ENCODE data around the gene KLHDC4.
"Not testable (repeated sequence)": the region's sequence is repeated elsewhere in the genome, so short reads cannot be mapped to it uniquely, and the experiment has no call there.

The KLHDC4 gene
- long read RNA-seq, donor 1, full-length matches to known transcripts = 2 of 2 reads
- long read RNA-seq, donor 1, partial matches to known transcripts = 0 of 2 reads
- long read RNA-seq, donor 1, other reads (novel, unspliced or antisense) = 0 of 2 reads
- long read RNA-seq, donor 2, full-length matches to known transcripts = 3 of 3 reads
- long read RNA-seq, donor 2, partial matches to known transcripts = 0 of 3 reads
- long read RNA-seq, donor 2, other reads (novel, unspliced or antisense) = 0 of 3 reads
- long read RNA-seq, donor 3, full-length matches to known transcripts = 13 of 13 reads
- long read RNA-seq, donor 3, partial matches to known transcripts = 0 of 13 reads
- long read RNA-seq, donor 3, other reads (novel, unspliced or antisense) = 0 of 13 reads
- long read RNA-seq, donor 4, full-length matches to known transcripts = 11 of 11 reads
- long read RNA-seq, donor 4, partial matches to known transcripts = 0 of 11 reads
- long read RNA-seq, donor 4, other reads (novel, unspliced or antisense) = 0 of 11 reads
- long read RNA-seq, donor 5, full-length matches to known transcripts = 8 of 8 reads
- long read RNA-seq, donor 5, partial matches to known transcripts = 0 of 8 reads
- long read RNA-seq, donor 5, other reads (novel, unspliced or antisense) = 0 of 8 reads
- long read RNA-seq, donor 6, full-length matches to known transcripts = 5 of 5 reads
- long read RNA-seq, donor 6, partial matches to known transcripts = 0 of 5 reads
- long read RNA-seq, donor 6, other reads (novel, unspliced or antisense) = 0 of 5 reads
- long read RNA-seq, donor 7 = 0 reads
- long read RNA-seq, donor 8, full-length matches to known transcripts = 7 of 7 reads
- long read RNA-seq, donor 8, partial matches to known transcripts = 0 of 7 reads
- long read RNA-seq, donor 8, other reads (novel, unspliced or antisense) = 0 of 7 reads

DNA sequence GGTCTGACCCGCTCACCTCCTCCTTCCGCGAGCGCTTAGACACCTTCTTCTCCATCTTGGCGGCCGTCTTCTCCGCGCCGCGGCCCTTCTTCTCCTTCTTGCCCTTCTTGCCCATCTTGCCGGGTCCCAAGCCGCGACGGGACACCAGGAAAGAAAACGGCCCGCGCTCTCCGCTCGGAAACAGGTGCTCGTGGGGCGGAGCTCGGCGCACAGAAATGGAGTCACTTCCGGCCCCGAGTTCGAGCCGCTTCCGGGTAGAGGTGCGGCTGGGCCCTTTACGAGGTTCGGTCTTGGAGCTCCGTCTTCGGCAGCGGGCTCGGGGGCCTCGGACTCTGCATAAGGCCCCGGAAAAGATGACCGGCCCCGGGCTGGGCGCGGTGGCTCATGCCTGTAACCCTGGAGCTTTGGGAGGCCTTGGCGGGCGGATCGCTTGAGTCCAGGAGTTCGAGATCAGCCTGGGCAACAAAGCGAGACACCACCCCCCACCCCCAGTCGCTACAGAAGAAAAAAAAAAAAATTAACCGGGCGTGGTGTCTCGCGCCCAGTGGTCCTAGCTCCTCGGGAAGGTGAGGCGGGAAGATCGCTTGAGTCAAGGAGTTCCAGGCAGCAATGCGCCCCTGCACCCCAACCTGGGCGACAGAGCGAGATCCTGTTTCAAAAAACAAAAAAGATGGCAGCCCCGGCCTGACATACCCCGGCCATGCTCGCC lies at the start of gene KLHDC4:
TSS of gene KLHDC4 (minus strand) at position 211 of the 709 bp plus-strand sequence. CDS start at position 115, 96 bp downstream.
- peak; percentile 91 for DNase-seq

DNA sequence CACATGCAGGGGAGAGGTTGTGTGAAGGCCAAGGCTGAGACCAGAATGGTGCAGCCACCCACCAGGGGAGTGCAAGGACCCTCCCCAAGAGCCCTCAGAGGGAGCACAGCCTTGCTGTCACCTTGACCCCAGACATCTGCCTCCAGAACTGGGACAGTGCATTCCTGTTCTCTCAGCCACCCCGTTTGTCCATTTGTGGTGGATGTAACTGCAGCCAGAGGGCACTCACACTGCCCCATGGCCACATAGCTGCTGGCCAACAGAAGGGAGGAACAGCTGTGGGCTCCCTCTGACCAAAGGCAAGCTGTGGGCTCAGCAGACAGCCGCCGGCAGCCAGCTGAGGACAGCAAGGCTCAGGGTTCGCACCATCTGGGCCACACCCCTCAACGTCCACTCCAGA lies 49.8 kb upstream of the KLHDC4 start:
- DNase-seq = no peak

- no peak for DNase-seq
These were observed 46.4 kb upstream of the KLHDC4 start for GRCh38 chr16:87812200-87812656.

- DNase-seq = not testable (repeated sequence)
These were observed 45.7 kb upstream of the KLHDC4 start for GRCh38 chr16:87811454-87811853.

- DNase-seq = no peak
These were observed 43.5 kb upstream of the KLHDC4 start for GRCh38 chr16:87809150-87809902.

- DNase-seq = no peak
These were observed 42.3 kb upstream of the KLHDC4 start for GRCh38 chr16:87808108-87808507.

DNA sequence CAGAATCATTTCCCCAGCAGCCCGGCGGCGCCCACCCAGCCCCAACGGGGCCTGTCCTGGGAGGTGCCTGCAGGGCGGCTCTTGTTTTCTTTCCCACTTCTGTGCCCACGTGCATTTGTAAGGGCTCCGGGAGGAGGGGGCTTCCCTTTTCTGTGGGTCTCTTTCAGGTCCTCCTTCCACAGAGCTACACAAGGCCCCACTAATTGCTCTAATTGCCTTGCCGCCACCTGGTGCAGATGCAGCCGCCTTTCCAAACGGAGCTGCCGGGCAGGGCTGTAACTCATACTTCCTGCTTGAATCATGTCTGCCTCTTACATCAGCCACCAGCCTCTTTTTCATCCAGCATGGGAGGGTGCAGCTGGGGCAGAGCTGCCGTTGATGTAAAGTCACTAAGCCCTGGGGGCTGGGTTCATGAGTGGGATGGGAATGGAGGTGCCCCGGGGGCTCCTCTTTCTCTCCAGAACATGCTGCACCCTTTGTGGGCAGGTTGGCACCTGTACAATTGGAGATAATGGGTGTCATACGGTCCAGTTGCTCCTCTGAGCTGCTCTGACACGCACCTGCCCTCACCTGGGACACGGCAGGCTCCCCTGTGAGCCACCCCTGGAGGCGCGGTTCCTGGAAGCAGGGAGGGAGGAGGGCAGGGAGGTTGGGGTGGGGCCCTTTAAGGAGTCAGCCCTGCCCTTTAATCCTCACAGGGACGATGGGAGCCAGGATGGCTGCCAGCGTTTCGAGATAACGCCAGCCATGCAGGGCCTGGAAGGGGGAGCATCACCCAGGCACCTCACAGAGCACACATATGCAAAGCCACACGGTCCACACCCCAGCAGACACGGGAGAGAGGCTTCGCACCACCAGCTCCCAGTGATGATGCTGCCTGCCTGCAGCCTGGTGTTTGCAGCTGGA lies 41.1 kb upstream of the KLHDC4 start:
- peak; percentile 56 for DNase-seq

- no peak for DNase-seq
These were observed 40.5 kb upstream of the KLHDC4 start for GRCh38 chr16:87806261-87806640.

DNA sequence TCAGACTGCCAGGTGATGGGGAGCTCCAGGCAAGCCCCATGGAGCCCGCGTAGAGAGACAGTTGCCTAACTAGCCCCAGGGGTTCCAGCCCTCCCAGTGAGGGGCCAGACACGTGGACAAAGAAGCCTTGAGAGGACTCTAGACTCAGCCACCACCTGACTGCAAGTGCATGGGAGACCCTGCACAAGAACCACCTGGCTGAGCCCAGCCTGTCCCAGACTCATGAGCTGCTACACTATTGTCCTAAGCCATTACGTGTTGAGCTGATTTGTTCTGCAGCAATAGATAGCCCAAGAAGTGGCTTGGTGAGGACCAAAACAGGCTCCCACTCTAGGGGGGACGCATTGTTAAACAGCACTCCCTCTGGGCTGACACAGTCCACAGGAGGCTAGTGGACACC lies 37.6 kb upstream of the KLHDC4 start:
- DNase-seq = no peak

DNA sequence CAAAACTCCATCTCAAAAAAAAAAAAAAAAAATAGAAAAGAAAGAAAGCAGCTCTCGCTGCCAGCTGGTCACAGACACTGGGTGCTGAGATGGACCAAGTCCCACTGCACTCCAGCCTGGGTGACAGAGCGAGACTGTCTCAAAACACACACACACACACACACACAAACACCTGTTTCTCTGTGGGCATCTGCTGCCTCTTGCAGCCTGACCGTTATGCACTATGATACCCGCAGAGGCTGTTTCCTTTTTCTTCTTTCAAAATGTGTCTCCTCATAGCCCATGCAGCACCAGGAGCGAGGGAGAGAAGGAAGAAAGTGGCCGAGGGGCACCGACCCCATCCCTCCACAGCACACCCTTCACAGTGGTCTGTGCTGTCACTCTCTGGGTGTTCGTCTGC lies 36.9 kb upstream of the KLHDC4 start:
- DNase-seq = no peak

DNA sequence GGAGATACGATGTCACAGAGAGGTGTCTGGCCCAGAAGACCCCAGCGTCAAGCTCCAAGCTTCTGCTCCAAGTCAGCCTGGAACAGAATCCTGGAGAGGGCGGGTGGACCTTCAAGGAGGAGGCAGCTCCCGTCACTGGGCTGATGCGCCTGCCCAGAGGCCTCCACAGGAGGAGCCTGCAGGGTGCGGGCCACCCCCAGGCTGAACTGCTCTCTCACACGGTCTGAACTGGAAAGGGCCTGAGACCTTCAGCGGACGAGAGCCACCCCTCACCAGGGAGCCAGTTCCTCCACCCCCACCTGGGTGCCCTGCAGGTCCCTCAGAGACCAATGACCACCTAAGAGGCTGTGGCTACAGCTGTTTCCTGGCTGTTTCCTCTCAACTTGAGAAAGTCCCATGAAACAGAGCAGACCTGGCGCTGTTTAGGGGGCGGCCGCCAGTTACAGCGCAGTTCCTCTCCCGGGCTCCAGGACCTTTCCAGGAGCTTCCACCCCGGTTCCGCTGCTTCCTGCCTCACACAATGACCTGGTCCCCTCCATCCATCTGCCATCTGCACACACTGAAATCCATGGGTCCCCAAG lies 36.0 kb upstream of the KLHDC4 start:
- no peak for DNase-seq

- DNase-seq = no peak
These were observed 34.7 kb upstream of the KLHDC4 start for GRCh38 chr16:87800497-87800896.

- DNase-seq = no peak
These were observed 29.6 kb upstream of the KLHDC4 start for GRCh38 chr16:87795336-87795735.

DNA sequence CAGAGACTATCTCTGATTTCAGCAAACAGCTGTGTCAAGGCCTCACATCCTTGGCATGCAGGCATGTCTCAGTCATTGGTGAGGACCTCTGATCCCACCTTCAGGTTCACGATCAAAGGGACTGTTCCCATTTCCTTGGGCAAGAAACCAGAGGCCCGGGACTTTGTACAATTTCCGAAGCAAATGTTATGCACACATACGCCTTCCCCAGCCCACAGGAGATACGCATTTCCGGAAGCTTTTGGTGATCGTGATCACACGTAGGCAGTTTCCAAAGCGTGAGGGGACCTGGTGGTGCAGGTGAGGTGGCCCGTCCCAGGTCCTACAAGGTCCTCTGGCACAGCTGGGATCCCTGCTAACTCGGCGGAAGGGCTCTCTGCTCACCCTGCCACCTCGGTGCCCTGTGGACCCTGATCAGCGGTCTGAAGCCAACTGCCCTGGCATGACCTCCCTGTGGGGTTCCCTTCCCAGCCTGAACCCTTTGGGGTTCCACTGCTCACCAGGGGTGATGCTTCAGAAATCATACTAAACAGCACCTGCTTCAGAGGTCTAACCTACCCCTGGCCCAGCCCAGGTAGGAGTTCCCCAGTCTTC lies 28.8 kb upstream of the KLHDC4 start:
- no peak for DNase-seq

- DNase-seq = no peak
These were observed 26.4 kb upstream of the KLHDC4 start for GRCh38 chr16:87792205-87792565.

DNA sequence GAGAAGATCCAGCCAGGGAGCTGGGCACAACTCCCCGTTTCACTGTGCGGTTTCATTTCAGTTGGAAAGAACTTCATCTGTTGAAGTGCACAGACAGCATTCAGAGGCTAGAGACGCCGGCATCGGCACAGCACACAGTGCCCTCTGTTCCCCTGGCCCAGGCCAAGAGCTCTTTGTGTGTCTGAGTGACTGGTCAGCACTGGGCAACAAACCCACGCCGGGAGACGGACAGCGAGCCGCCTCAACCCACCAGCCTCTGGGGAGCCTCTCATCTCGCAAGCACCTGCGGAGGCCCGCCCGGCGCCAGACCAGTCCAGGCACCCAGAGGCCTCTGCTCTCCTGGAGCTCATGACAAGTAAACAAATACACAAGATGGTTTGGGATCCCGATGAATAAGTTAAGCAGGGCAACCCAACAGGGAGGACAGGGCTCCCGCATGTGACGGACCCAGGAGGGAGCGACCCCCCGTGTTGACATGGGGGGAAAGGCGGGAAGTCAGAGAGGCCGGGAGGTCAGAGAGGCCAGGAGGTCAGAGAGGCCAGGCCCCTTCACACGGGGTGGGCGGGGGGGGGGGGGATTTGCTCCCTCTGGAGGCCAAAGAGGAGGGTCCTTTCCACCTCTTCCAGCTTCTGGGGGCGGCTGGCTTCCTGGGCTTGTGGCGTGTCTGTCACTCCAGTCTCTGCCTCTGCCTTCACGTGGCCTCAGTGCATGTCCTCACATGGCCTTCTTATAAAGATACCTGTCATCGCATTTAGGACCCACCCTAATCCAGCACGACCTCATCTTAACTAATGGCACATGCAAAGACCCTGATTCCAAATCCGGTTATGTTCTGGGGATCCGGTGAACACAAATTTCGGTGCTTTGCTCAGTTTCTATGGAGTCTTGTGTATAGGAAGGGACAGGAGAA lies 25.8 kb upstream of the KLHDC4 start:
- no peak for DNase-seq

GRCh38 chr16:87790292-87791100 lies 24.7 kb upstream of the KLHDC4 start:
- DNase-seq = no peak

All from right kidney (tissue), 9 donors.